Suprapubic skin (tissue), 4 donors: ENCODE measurements around the gene CSN2.

ENCODE experiments used
- CTCF ChIP-seq, 2 donors: fragments of 200-600 bp in 1 of 2; fragments of 450-650 bp in 1 of 2; sonication (generic) in 1 of 2; IDR thresholded peaks; one replicate each; pipeline ENCODE4 v1.5.1; 2016 to 2019; ENCODE audit warnings: antibody characterized with exemption in 2 of 2, mild to moderate bottlenecking in 1 of 2, moderate library complexity in 1 of 2
- EP300 ChIP-seq: sonication (generic); formaldehyde crosslinking; IDR thresholded peaks from one replicate; pipeline ENCODE4 v1.6.1; 2017; ENCODE audit warnings: antibody characterized with exemption
- POLR2A ChIP-seq, 2 donors: fragments of 450-650 bp; IDR thresholded peaks; one replicate each; pipeline ENCODE4 v1.6.1; 2017; ENCODE audit warnings: antibody characterized with exemption in 2 of 2, mild to moderate bottlenecking in 2 of 2, moderate library complexity in 2 of 2
- POLR2AphosphoS5 ChIP-seq, 3 donors: sonication (generic); formaldehyde crosslinking; IDR thresholded peaks; one replicate each; pipeline ENCODE4 v1.6.1; 2017; ENCODE audit warnings: antibody characterized with exemption in 3 of 3

- no peak for TF ChIP-seq POLR2A (IDR thresholded peaks at IDR 0.05)
- TF ChIP-seq EP300 = no peak
- TF ChIP-seq CTCF (IDR thresholded peaks at IDR 0.05) = no peak
- no peak for TF ChIP-seq POLR2AphosphoS5 (IDR thresholded peaks at IDR 0.05)
Measured at GRCh38 chr4:69986663-69987062, 21.1 kb upstream of the CSN2 start.
